T47D (cell line): ENCODE measurements around the gene CHI3L1.

Experiments
- DNase-seq, 2 experiments: peaks; one replicate each; pipeline versions ENCODE4 v3.0.0 to v3.0.0-alpha.2; 2011 to 2012; ENCODE audit warnings: low read depth in 1 of 2, low spot score in 1 of 2
- JUND ChIP-seq: IDR thresholded peaks from 2 replicates; pipeline ENCODE4 v1.6.1; 2012; ENCODE audit warnings: low read depth
- in situ Hi-C: cut with HindIII; loops from 2 replicates; pipeline ENCODE4 v1.10.0; 2016; ENCODE audit warnings: low sequenced_read_pairs, low pct_unique_long_range_greater_than_20kb

The CHI3L1 gene

GRCh38 chr1:203216274-203217138, 30.0 kb upstream of the CHI3L1 start:
- DNase-seq, result peak; percentile 53 to 78
- no peak for TF ChIP-seq JUND
- in situ Hi-C loops, result no loop called here

DNA sequence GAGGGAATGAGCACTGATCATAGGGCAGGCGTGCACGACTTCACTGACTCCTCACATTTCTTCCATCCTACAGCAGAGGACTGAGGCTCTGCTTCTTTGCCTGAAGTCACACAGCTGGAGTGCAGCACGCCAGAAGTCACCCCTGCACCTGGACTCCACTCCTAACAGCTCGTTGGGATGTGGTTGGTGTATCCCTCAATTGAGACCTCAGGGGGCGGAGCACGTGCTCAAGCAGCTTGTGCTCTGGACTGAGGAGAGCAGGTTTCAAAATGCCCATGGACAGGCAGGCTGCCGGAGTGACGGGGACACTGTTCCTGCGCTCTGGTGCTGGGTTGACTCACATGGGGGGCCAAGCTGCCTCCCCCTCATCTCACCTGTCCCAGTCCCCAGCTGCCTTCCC, 29.1 kb upstream of the CHI3L1 start:
- in situ Hi-C loops, result no loop called here

GRCh38 chr1:203214871-203215270, 28.4 kb upstream of the CHI3L1 start:
- in situ Hi-C loops, result no loop called here
- no peak for DNase-seq
- TF ChIP-seq JUND, result no peak

More for the DNA sequence above, 29.1 kb upstream of the CHI3L1 start:
- no peak for TF ChIP-seq JUND
- no peak for DNase-seq

- DNase-seq, result no peak
- no peak for TF ChIP-seq JUND
- in situ Hi-C loops, result no loop called here
These were observed 26.6 kb upstream of the CHI3L1 start for GRCh38 chr1:203213126-203213525.

DNA sequence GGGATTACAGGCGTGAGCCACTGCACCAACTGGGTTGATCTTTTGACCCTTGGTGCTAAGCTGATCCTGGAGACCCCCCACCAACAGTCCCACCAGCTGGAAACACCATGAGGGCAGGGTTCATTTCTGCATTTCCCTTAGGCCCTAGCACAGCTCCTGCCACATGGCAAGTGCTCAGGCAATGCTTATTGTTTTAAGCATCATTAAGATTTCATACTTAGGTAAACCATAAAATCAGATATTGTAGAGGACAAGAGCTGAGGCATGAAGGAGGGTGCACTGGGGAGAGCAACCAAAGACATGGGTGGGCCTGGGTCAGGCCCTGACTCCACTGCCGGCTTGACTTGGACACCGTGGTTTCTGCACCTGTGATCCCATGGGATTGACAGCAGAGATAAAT, 25.3 kb upstream of the CHI3L1 start:
- DNase-seq, result no peak
- in situ Hi-C loops, result no loop called here
- TF ChIP-seq JUND, result no peak

GRCh38 chr1:203210988-203211387, 24.5 kb upstream of the CHI3L1 start:
- peak in 1 of 2 experiments; percentile 45 for DNase-seq
- in situ Hi-C loops, result no loop called here
- no peak for TF ChIP-seq JUND

DNA sequence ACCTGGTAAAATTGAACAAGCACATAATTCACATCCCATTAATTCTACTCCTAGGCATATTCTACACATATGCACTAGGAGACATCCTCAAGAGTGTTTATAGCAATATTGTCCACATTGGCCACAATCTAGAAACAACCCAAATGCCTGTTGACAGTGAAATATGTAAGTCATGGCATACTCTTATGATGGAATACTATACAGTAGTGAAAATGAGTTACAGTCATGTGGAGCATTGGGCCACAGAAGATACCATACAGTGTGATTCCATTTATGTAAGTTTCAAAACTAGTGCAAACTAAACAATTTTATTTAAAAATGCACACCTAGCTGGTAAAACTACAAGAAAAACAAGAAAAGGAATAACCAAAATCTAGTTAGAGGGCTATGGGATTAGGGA, 23.8 kb upstream of the CHI3L1 start:
- no peak for DNase-seq
- in situ Hi-C loops, result no loop called here
- no peak for TF ChIP-seq JUND

DNA sequence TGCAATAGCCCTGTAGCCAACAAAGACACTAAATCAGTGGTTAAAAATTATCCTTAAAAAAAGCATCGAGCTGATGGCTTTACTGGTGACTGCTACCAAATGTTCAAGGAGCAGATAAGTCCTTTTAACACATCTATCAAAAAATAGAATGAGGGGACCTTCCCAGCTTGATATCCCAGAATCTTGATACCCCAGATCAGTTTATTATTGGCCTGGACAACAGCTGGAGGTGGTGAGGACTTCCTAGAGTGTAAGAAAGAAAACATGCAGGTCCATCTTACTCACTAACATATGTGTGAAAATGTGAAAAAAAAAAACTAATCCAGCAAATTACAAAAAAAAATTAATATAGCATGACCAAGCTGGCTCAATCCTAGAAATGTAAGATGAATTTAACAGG, 21.7 kb upstream of the CHI3L1 start:
- no peak for DNase-seq
- in situ Hi-C loops, result no loop called here
- no peak for TF ChIP-seq JUND

GRCh38 chr1:203207751-203208150, 21.2 kb upstream of the CHI3L1 start:
- no peak for TF ChIP-seq JUND
- in situ Hi-C loops, result no loop called here
- DNase-seq, result no peak

GRCh38 chr1:203206129-203206687, 19.7 kb upstream of the CHI3L1 start:
- DNase-seq, result no peak
- in situ Hi-C loops, result no loop called here
- no peak for TF ChIP-seq JUND

DNA sequence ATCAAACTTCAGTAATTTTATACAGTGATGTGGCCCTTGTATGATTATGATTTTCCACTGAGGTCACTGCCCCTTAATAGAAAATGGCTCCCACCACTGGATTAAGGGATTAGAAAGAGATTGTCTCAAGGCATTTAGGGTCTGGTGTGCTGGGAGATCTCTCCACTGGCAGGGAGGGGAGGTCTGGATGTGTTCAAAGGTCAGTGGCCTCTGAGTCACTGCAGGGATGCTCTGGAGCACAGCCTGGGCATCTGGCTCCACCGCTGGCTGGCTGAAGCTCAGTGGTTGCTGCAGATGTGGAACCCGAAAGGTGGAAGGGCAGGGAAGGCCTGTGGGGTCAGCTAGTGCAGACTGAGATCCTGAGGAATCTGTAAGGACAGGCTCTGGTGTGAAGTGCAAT, 18.3 kb upstream of the CHI3L1 start:
- DNase-seq, result no peak
- no peak for TF ChIP-seq JUND
- in situ Hi-C loops, result no loop called here

DNA sequence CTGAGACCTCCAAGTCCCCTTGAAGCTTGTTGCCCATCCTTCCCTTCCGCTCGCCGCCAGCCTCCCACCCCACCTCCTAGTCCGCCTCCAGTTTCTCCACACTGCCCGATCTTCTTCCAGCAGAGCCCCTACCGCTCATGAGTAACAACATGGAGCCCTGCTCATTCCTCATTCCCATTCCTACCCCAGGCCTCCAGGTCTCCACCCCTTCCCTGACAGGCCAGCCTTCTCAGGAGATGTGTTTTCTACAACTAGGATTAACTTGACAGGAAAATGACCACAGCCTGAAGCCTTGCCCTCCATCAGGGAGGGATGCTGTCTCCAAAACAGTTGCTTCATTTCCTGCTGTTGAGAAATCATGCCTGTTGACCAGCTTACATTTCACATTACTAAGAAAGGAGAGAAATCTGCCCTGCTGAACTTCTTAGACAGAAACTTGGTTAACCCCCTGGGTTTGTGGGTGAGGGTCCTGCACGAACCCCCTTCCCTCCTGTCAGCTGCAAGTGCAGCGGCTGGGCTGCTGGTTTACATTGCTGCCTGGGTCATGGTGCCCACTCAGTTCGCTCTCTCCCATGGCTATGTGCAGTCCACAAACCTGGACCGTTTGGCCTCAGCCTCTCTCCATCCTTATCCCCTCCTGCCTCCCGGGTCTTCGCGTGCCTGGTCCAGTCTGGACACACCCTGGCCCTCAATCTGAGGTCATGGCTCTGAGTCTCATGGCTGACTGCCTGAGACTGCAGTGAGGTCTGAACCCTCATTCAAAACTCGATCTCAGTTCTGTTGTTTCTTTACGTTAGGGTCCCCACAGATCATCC, 16.1 kb upstream of the CHI3L1 start:
- in situ Hi-C loops, result no loop called here
- no peak for DNase-seq
- TF ChIP-seq JUND, result no peak
